T1000 (cell line): Measurements from ENCODE around the gene GUCY1B1.

Experiments used
- DNase-seq: peaks from one replicate; lab custom pipeline; 2025; ENCODE audit warnings: mixed read lengths; lab: John Stamatoyannopoulos, UW

Gene GUCY1B1

GRCh38 chr4:155758481-155759371 is at the start of gene GUCY1B1:
TSS of gene GUCY1B1 (plus strand) at chr4:155759021. CDS start at chr4:155759141, 120 bp downstream.
- DNase-seq: peak; percentile 52

GRCh38 chr4:155709918-155710317 is 48.9 kb upstream of the GUCY1B1 start:
- DNase-seq: no peak

GRCh38 chr4:155711556-155711955 is 47.3 kb upstream of the GUCY1B1 start:
- no peak for DNase-seq

GRCh38 chr4:155712846-155713245 is 46.0 kb upstream of the GUCY1B1 start:
- no peak for DNase-seq

DNA sequence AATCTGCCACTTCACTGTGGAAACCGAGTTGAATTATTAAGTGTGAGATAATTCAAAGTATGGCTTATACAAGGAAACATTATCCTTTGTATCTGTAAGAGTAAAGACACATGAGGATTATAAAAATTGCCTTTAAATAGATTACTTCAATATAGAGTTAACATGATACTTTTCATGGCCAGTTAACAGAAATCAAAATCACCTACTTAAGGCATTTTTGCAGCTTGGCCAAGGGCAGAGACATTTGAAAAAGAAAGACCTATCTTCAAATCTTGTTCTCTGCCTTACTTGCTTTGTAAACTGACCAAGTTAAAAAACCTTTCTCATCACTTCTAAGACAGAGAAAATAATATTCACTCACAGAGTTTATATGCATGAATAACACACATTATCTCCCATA is 44.9 kb upstream of the GUCY1B1 start:
- no peak for DNase-seq

DNA sequence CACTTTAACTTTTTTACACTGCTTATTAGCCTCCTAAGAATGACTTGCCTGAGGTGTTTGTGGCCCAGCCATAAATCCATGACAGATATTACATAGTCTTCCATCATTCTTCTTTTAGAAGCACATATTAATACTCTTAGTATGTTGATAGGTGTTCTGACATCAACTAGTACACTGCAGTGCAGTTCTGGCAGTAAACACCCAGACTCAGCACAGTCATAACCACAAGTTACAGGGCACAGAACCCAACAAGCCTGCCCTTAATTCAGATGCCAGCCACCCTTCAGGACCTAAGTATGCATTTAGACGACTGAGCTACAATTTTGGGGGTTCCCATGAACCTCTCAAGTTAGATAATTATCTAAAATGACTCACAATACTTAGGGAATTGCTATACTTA is 36.5 kb upstream of the GUCY1B1 start:
- no peak for DNase-seq

- peak; percentile 12 for DNase-seq
Observed at GRCh38 chr4:155722816-155723499, 35.9 kb upstream of the GUCY1B1 start.

- no peak for DNase-seq
Observed at GRCh38 chr4:155724731-155725130, 34.1 kb upstream of the GUCY1B1 start.

- no peak for DNase-seq
Observed at GRCh38 chr4:155734065-155734464, 24.8 kb upstream of the GUCY1B1 start.

DNA sequence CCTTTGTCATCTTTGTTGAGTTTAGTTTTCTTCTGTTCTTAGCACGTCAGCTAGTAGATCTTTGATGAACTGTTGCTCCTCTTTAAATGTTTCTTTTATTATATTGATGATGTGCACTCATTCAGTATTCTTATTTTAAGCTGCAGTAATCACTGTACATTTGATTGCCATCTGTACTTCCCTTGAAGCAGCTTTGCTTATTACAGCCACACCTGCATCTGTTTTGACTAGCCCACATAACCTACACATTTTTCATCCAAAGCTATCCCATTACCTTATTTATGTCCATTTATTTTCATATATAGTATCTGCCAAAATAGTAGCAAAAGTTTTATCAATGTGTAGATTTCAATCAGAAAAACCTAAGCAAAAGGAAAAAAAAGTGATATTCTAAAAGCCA is 23.9 kb upstream of the GUCY1B1 start:
- no peak for DNase-seq

GRCh38 chr4:155735496-155735895 is 23.3 kb upstream of the GUCY1B1 start:
- no peak for DNase-seq

- no peak for DNase-seq
Observed at GRCh38 chr4:155738548-155738947, 20.3 kb upstream of the GUCY1B1 start.

GRCh38 chr4:155741546-155741945 is 17.3 kb upstream of the GUCY1B1 start:
- no peak for DNase-seq

GRCh38 chr4:155742310-155743015 is 16.4 kb upstream of the GUCY1B1 start:
- no peak for DNase-seq

DNA sequence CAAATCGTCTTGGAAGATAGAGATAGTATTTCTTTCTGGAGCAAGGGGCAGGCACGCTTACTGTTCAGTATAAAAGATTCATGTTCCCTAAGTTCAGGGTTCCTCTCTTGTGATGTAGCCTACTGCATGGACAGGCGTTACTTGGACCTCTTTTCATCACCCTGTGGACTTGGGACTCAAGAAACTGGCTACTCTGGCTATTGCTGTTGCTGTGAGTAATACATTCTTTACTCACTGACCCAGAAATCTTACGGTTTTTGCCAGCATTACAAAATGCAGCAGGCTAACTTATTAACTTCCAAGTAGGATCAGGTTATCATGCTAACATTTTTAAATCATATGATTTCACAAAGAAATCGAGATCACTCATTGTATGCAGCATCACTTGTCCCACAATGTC is 12.8 kb upstream of the GUCY1B1 start:
- DNase-seq: no peak

DNA sequence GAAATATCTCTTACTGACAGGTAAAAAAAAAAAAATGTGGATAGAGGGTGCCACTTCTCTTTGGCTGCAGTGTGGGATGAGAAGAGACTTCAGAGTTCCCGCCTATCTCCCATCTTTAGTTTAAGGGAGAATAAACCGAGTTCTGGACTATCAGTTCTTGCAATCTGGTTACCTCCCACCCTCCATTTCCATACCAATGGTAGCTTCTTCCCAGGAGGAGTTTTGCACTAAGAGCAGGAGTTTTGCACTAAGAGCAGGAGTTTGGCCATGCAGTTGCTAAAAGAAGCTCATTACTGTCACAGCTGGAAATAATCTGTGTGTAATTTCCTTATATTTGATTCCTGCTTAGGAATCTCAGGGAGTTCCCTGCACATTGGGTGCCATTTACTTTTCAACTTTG is 10.8 kb upstream of the GUCY1B1 start:
- no peak for DNase-seq

DNA sequence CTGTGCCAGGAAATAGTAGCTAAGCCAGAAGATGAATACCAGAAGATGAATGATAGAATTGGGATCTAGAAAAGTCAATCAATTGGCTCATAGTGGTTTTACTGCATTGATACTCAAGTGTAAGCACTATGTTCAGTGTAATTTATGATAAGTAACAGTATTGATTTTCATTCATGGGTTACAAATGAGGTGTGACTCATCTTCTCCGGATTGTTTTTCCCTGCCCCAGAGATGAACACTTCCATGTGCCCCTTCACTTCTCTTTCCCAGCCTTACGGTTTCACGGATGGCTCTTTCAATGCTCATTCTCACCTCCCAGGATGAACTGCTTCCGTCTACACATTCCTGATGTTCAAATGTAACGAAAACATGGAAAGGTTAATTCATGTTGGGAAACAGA is 9.8 kb upstream of the GUCY1B1 start:
- DNase-seq: no peak

DNA sequence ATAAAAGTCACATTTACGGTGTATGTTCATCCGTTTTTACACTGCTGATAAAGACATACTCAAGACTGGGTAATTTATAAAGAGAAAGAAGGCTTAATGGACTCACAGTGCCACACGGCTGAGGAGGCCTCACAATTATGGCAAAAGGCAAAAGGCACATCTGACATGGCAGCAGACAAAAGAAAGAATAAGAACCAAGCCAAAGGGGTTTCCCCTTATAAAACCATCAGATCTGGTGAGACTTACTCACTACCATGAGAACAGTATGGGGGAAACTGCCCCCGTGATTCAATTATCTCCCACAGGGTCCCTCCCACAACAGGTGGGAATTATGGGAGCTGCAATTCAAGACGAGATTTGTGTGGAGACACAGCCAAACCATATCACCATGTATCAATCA is 7.3 kb upstream of the GUCY1B1 start:
- no peak for DNase-seq

- DNase-seq: no peak
Observed at GRCh38 chr4:155757745-155758265, 1.0 kb upstream of the GUCY1B1 start.

- DNase-seq: no peak
Observed at GRCh38 chr4:155759372-155760252, 791 bp downstream of the GUCY1B1 start.

DNA sequence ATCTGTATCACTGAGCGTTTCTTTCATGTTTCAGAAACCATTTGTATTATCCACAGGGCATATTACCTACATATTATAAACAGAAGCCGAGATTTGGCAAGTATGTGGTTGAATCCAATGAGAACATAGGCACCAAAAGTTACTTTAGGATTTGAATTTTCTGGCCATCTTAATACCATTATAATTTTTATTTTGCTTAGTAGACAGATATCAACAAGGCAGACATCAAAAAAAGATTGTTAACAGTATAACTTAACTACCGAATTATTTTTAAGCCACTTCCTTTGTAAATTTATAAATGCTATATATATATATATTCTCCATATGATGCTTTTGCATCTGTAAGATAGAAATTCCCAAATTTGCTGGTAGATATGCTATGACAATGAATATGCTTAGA is 2.2 kb downstream of the GUCY1B1 start:
- no peak for DNase-seq
